Astrocyte (in vitro differentiated cells and primary cell): ENCODE measurements around the gene PLEKHG3. TPM values are rescaled to one million over a fixed set of nuclear protein-coding genes. Genes with fewer than 3 reads are reported as not detected.
A peak's percentile ranks its signal among the peaks of the same experiment; 100 is the strongest.

Experiments used
- DNase-seq: peaks from one replicate; pipeline ENCODE4 v3.0.0-alpha.2; 2010; ENCODE audit warnings: low read depth
- FAIRE-seq: peaks from 2 replicates; lab custom pipeline; 2011; peaks lifted over from hg19 to GRCh38; lab: Jason Lieb, UNC
- H2AFZ ChIP-seq: 2 replicates; pipeline ENCODE4 v1.6.0; 2012; ENCODE audit warnings: low read depth, low read length, inconsistent platforms
- H3K27ac ChIP-seq: 2 replicates; pipeline ENCODE4 v1.5.1; 2011; ENCODE audit warnings: low read depth, low read length, inconsistent platforms
- H3K27me3 ChIP-seq: 2 replicates; pipeline ENCODE4 v1.6.0; 2011; ENCODE audit warnings: low read length, inconsistent platforms; ENCODE audit not compliant: insufficient read depth
- H3K36me3 ChIP-seq: 2 replicates; pipeline ENCODE4 v1.5.1; 2011; ENCODE audit warnings: low read length, inconsistent platforms; ENCODE audit not compliant: insufficient read depth
- H3K4me1 ChIP-seq: 2 replicates; pipeline ENCODE4 v1.5.1; 2011; ENCODE audit warnings: low read length, inconsistent platforms; ENCODE audit not compliant: insufficient read depth
- H3K4me2 ChIP-seq: 2 replicates; pipeline ENCODE4 v1.6.0; 2012; ENCODE audit warnings: low read length, inconsistent platforms
- H3K4me3 ChIP-seq: 2 replicates; pipeline ENCODE4 v1.5.1; 2011; ENCODE audit warnings: low read depth, mild to moderate bottlenecking, low read length, inconsistent platforms; ENCODE audit not compliant: insufficient read depth
- H3K79me2 ChIP-seq: 2 replicates; pipeline ENCODE4 v1.6.0; 2012; ENCODE audit warnings: mild to moderate bottlenecking, low read length, inconsistent platforms; ENCODE audit not compliant: insufficient read depth
- H3K9ac ChIP-seq: 2 replicates; pipeline ENCODE4 v1.6.0; 2012; ENCODE audit warnings: mild to moderate bottlenecking, low read length, inconsistent platforms
- H3K9me3 ChIP-seq: 2 replicates; pipeline ENCODE4 v1.5.1; 2012; ENCODE audit warnings: low read depth, mild to moderate bottlenecking, low read length, inconsistent platforms; ENCODE audit not compliant: insufficient read depth
- H4K20me1 ChIP-seq: 2 replicates; pipeline ENCODE4 v1.6.0; 2012; ENCODE audit warnings: low read length, inconsistent platforms; ENCODE audit not compliant: insufficient read depth
- H3K27ac Mint-ChIP-seq: one replicate; pipeline ENCODE4 v1.8.0; 2021; ENCODE audit warnings: mild to moderate bottlenecking, mixed read lengths; ENCODE audit not compliant: unreplicated experiment
- H3K27me3 Mint-ChIP-seq: one replicate; pipeline ENCODE4 v1.8.0; 2021; ENCODE audit warnings: low read depth, mixed read lengths; ENCODE audit not compliant: unreplicated experiment
- H3K36me3 Mint-ChIP-seq: one replicate; pipeline ENCODE4 v1.8.0; 2021; ENCODE audit warnings: low read depth, mixed read lengths; ENCODE audit not compliant: unreplicated experiment
- H3K4me1 Mint-ChIP-seq: one replicate; pipeline ENCODE4 v1.8.0; 2021; ENCODE audit warnings: low read depth, mixed read lengths; ENCODE audit not compliant: unreplicated experiment
- H3K4me3 Mint-ChIP-seq: one replicate; pipeline ENCODE4 v1.8.0; 2021; ENCODE audit warnings: mild to moderate bottlenecking, moderate library complexity, mixed read lengths; ENCODE audit not compliant: unreplicated experiment
- H3K9me3 Mint-ChIP-seq: one replicate; pipeline ENCODE4 v1.8.0; 2021; ENCODE audit warnings: mild to moderate bottlenecking, mixed read lengths; ENCODE audit not compliant: unreplicated experiment
- CTCF ChIP-seq: IDR thresholded peaks from 2 replicates; pipeline ENCODE4 v1.5.1; 2011; ENCODE audit warnings: low read depth, mild to moderate bottlenecking, inconsistent platforms, low read length, moderate library complexity; ENCODE audit not compliant: insufficient read depth
- EZH2 ChIP-seq: IDR thresholded peaks from 2 replicates; pipeline ENCODE4 v1.6.1; 2012; ENCODE audit warnings: mild to moderate bottlenecking, low read length, inconsistent platforms; ENCODE audit not compliant: insufficient read depth
- total RNA-seq: library from RNA; stranded (reverse); gene quantifications from 2 replicates; pipeline ENCODE4 v1.2.1, GENCODE V29; 2021

PLEKHG3 gene
- total RNA-seq, 1 donor from 2014 or later = 98.6 TPM

- H3K4me3 ChIP-seq = no peak overlapping the region
- Mint-ChIP-seq H3K9me3 (no peaks in the 10 kb centered on the region), H3K27ac (peak overlapping the region; percentile 50), H3K36me3 (no peaks in the 10 kb centered on the region), H3K27me3 (peaks cover 6% of the 10 kb centered on the region), H3K4me1 (peaks cover 7% of the 10 kb centered on the region), H3K4me3 (no peak overlapping the region)
- H3K27ac ChIP-seq = no peak overlapping the region
- H3K9me3 ChIP-seq = no peaks in the 10 kb centered on the region
- peaks cover 5% of the 10 kb centered on the region for H3K27me3 ChIP-seq
- H3K4me2 ChIP-seq = no peak overlapping the region
- no peak overlapping the region for H2AFZ ChIP-seq
- H3K9ac ChIP-seq = no peak overlapping the region
- FAIRE-seq = no peak
- no peak for DNase-seq
- no peaks in the 10 kb centered on the region for H3K36me3 ChIP-seq
- H3K4me1 ChIP-seq = no peaks in the 10 kb centered on the region
- no peaks in the 10 kb centered on the region for H4K20me1 ChIP-seq
- TF ChIP-seq EZH2 (no peak), CTCF (no peak)
- no peaks in the 10 kb centered on the region for H3K79me2 ChIP-seq
Observed at GRCh38 chr14:64673748-64674147, 30.5 kb upstream of the PLEKHG3 start.

GRCh38 chr14:64674829-64675228 is 29.4 kb upstream of the PLEKHG3 start:
- H3K4me3 Mint-ChIP-seq = no peak overlapping the region
- Histone ChIP-seq H3K4me1 (no peaks in the 10 kb centered on the region), H4K20me1 (no peaks in the 10 kb centered on the region), H3K4me3 (no peak overlapping the region), H3K36me3 (no peaks in the 10 kb centered on the region), H3K9me3 (no peaks in the 10 kb centered on the region), H2AFZ (no peak overlapping the region), H3K27me3 (peaks cover 5% of the 10 kb centered on the region), H3K79me2 (no peaks in the 10 kb centered on the region), H3K4me2 (no peak overlapping the region), H3K9ac (no peak overlapping the region), H3K27ac (no peak overlapping the region)
- H3K27ac Mint-ChIP-seq = no peak overlapping the region
- no peaks in the 10 kb centered on the region for H3K9me3 Mint-ChIP-seq
- FAIRE-seq (no peak), DNase-seq (no peak)
- H3K36me3 Mint-ChIP-seq = no peaks in the 10 kb centered on the region
- peaks cover 7% of the 10 kb centered on the region for H3K4me1 Mint-ChIP-seq
- peaks cover 6% of the 10 kb centered on the region for H3K27me3 Mint-ChIP-seq
- no peak for TF ChIP-seq CTCF
- TF ChIP-seq EZH2 = no peak

GRCh38 chr14:64675312-64675711 is 28.9 kb upstream of the PLEKHG3 start:
- no peak overlapping the region for H3K4me2 ChIP-seq
- H3K4me3 Mint-ChIP-seq = no peak overlapping the region
- TF ChIP-seq EZH2 (no peak), CTCF (no peak)
- no peaks in the 10 kb centered on the region for H3K36me3 ChIP-seq
- no peaks in the 10 kb centered on the region for H3K9me3 ChIP-seq
- no peaks in the 10 kb centered on the region for H4K20me1 ChIP-seq
- no peaks in the 10 kb centered on the region for H3K4me1 ChIP-seq
- H3K27me3 Mint-ChIP-seq = peaks cover 6% of the 10 kb centered on the region
- H3K9ac ChIP-seq = no peak overlapping the region
- peaks cover 5% of the 10 kb centered on the region for H3K27me3 ChIP-seq
- DNase-seq (no peak), FAIRE-seq (no peak)
- H3K36me3 Mint-ChIP-seq = peaks cover 2% of the 10 kb centered on the region
- no peaks in the 10 kb centered on the region for H3K79me2 ChIP-seq
- H3K27ac ChIP-seq = no peak overlapping the region
- H2AFZ ChIP-seq = no peak overlapping the region
- H3K27ac Mint-ChIP-seq = no peak overlapping the region
- H3K9me3 Mint-ChIP-seq = no peaks in the 10 kb centered on the region
- H3K4me3 ChIP-seq = no peak overlapping the region
- H3K4me1 Mint-ChIP-seq = peaks cover 11% of the 10 kb centered on the region
